Activated CD4-positive, alpha-beta T cell treated with anti-CD3 and anti-CD28 coated beads, Interleukin-2, amount 50 U/mL, for 24 hours (primary cell): Measurements from ENCODE around the gene FAM78A.
A peak's percentile ranks its signal among the peaks of the same experiment; 100 is the strongest.

Experiments
- DNase-seq, 2 donors: peaks; one replicate each; pipeline ENCODE4 v3.0.0-alpha.2; 2020; ENCODE audit warnings: low read depth in 1 of 2, low spot score in 1 of 2

The FAM78A gene

GRCh38 chr9:131276094-131276888, at the start of gene FAM78A:
Gene FAM78A (minus strand): TSS chr9:131276510. CDS start chr9:131276179, 331 bp downstream.
- no peak for DNase-seq

GRCh38 chr9:131324736-131325679, 48.7 kb upstream of the FAM78A start:
- DNase-seq: no peak

GRCh38 chr9:131323629-131324028, 47.3 kb upstream of the FAM78A start:
- DNase-seq: no peak

- no peak for DNase-seq
Measured at GRCh38 chr9:131320031-131320685, 43.8 kb upstream of the FAM78A start.

- DNase-seq: no peak
Measured at GRCh38 chr9:131319486-131319885, 43.2 kb upstream of the FAM78A start.

- no peak for DNase-seq
Measured at GRCh38 chr9:131318231-131319085, 42.1 kb upstream of the FAM78A start.

- DNase-seq: no peak
Measured at GRCh38 chr9:131312822-131313770, 36.8 kb upstream of the FAM78A start.

GRCh38 chr9:131312246-131312645, 35.9 kb upstream of the FAM78A start:
- no peak for DNase-seq

- DNase-seq: peak; percentile 22 to 40
Measured at GRCh38 chr9:131310833-131311554, 34.7 kb upstream of the FAM78A start.

GRCh38 chr9:131309530-131310276, 33.4 kb upstream of the FAM78A start:
- no peak for DNase-seq

- DNase-seq: no peak
Measured at GRCh38 chr9:131308906-131309529, 32.7 kb upstream of the FAM78A start.

- no peak for DNase-seq
Measured at GRCh38 chr9:131308452-131308851, 32.1 kb upstream of the FAM78A start.

- DNase-seq: no peak
Measured at GRCh38 chr9:131307974-131308373, 31.7 kb upstream of the FAM78A start.

GRCh38 chr9:131306397-131307004, 30.2 kb upstream of the FAM78A start:
- DNase-seq: no peak

GRCh38 chr9:131304676-131305355, 28.5 kb upstream of the FAM78A start:
- no peak for DNase-seq
